Forelimb muscle (tissue), 1 donor: ENCODE data around the gene GLYATL3. TPM values are rescaled to one million over a fixed set of nuclear protein-coding genes. Genes with fewer than 3 reads are reported as not detected.

ENCODE experiments used
- DNase-seq: peaks from one replicate; pipeline ENCODE4 v3.0.0-alpha.2; 2013; ENCODE audit warnings: low read depth
- polyA plus RNA-seq: library from polyadenylated mRNA; unstranded; fragments of 120-200 nt; gene quantifications from one replicate; pipeline ENCODE4 v1.2.1, GENCODE V29; 2013; ENCODE audit not compliant: insufficient read length

Gene GLYATL3
- polyA plus RNA-seq, 1 donor: not detected

DNA sequence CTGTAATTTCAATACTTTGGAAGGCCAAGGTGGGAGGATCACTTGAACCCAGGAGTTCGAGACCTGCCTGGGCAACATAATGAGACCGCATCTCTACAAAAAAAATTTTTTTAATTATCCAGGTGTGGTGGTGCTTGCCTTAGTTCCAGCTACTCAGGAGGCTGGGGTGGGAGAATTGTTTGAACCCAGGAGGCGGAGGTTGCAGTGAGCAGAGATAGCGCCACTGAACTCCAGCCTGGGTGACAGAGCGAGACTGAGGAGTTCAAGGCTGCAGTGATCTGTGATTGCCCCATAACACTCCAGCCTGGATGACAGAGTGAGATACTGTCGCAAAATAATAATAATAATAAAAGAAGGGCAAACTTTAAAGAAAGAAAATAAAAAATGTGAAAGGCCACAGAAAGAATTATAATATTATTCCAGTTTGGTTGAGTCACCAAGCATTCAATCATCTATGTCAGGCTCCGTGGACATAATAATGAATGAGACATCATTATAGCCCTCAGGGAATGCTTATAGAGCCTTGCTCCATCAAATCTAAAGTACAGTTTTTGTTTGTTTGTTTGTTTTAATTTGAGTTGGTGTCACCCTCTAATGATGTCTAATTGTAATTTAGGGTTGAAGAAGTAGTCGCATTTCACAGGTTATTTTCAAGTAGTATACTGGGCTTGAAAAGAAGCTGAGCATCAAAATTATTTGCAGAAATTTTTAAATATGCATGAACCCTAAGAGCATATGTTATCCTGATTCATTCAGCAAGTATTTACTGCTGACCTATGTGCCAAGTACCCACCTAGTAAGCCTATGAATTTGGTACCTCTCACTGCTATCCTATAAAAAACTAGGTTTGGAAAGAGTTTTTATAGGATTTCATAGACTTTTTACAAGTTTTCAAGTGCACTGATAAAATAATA lies 15.1 kb downstream of the GLYATL3 start:
- no peak for DNase-seq

DNA sequence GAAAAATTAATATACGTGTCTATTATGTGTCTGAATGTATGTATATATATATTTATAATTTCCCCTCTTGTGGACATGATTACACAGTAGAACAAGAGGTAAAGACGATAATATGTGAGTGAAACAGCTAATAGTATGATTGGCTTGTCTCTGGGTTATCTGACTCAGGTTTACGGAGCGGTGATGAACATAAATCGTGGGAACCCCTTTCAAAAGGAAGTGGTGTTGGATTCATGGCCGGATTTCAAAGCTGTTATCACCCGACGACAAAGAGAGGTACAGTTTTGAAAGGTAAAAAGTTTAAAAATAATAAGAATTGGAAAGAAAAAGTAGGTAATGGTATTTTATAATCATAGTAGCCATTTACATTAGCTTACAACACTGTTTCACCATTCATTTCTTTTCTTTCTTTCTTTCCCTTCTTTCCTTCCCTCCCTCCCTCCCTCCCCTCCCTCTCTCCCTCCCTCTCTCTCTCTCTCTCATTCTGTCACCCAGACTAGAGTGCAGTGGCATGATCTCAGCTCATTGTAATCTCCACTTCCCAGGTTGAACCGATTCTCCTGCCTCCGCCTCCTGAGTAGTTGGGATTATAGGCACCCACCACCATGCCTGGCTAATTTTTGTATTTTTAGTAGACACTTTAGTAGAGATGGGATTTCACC lies 15.9 kb downstream of the GLYATL3 start:
- no peak for DNase-seq

DNA sequence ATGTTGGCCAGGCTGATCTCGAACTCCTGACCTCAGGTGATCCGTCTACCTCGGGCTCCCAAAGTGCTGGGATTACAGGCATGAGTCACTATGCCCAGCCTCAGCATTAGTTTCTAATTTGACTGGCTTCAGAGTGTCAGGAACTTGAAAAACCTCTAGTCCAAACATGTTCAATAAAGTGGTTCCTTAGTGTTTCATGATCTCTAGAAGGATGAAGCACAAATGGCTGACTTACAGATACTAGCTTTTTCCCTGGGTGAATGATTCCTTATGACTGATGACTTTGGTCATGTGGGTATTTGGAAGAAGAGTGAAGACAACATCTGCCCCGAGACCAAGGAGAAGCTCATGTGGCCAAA lies 16.4 kb downstream of the GLYATL3 start:
- no peak for DNase-seq

DNA sequence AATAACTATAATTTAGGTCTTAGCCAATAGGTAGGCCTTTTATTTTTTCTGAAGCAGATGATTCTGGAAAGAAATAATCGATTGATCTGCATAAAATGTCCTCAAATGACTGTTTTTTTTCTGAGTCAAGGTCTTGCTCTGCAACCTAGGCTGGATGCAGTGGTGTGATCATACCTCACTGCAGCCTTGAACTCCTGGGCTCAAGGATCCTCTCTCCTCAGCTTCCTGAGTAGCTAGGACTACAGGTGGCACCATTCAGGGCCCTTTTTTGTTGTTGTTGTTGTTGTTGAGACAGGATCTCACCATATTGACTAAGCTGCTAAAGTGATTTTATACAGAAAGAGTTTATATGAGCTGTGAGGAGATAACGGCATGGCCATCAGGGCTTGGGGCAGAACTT lies 18.2 kb downstream of the GLYATL3 start:
- no peak for DNase-seq

DNA sequence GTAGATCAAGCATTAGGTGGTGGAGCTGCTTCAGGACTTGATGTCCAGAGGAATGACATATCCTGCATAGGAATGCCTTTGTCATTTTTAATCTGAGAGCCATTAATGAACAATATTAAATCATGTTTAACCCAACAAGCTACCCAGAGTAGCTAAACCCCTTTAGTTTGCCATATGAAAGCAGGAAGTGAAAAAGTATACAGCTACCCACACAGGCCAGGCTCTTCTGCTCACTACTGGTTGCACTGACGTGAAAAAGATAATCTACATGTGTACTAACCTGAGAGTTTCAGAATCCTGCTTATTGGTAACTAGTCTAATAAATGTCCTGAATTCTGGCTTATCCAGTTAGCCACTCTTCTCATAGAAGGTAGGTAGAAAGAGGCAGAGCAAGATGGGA lies 19.9 kb downstream of the GLYATL3 start:
- DNase-seq: no peak

DNA sequence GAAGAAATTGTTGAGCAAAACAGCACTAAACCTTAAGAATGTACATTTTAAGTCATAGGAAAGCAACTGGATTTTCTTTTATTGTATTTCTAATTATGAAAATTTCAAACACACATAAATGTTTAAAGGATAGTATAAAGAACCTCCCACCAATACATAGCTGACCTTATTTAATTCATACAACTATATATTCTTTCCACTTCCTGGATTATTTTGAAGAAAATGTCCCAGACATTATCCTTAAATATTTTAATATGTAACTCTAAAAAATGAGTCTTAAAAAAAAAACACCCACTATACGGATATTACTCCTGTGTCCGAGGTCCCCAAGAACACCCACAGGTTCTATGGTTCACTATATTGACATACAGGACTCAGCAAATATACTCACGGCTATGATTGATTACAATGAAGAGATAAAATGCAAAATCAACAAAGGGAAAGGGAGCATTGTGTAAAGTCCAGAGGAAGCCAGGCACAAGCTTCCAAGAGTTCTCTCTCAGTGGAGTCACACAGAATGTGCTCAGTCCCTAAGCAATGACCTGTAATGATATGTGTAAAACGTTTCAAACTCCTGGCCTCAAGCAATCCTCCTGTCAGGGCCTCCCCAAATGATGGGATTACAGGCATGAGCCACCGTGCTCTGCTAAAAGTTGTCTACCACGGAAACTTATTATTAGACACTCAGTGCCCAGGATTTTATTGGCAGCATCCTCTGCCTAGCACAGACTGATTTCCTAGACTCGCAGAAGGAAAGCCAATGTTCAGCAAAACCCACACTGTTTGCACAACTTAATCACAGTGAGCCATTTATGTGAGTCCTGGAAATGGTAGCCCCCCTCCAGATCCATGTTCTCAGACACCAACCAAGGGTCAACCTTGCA lies 23.2 kb downstream of the GLYATL3 start:
- DNase-seq: no peak

DNA sequence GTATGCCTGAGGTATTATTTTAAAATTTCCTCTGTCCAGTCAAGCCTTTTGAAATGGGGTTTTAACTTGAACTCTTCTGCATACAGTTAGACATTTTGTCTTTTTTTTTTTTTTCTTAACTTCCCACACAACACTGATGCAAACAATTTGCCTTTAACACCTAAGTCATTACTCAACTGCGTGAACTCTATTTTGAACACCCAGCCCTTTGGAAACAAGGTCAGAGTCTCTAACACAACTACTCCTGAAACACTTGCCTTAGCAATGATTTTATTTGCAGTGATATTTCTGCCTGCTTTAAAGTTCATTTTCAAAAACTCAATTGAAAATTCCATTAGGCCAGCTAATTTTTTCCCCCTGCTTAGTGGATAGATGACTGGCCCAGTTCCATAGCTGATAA lies 24.2 kb downstream of the GLYATL3 start:
- no peak for DNase-seq

DNA sequence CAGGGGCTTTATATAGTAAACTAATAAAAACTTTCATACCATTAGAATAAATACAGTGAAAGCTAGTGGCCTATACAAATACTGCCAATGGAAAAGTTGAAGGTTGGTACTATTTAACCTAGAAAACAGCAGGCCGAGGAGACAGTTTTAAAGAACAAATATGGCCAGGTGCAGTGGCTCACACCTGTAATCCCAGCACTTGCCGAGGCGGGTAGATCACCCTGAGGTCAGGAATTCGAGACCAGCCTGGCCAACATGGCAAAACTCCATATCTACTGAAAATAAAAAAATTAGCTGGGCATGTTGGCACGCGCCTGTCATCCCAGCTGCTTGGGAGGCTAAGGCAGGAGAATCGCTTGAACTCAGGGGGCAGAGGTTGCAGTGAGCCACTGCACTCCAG lies 24.8 kb downstream of the GLYATL3 start:
- no peak for DNase-seq

DNA sequence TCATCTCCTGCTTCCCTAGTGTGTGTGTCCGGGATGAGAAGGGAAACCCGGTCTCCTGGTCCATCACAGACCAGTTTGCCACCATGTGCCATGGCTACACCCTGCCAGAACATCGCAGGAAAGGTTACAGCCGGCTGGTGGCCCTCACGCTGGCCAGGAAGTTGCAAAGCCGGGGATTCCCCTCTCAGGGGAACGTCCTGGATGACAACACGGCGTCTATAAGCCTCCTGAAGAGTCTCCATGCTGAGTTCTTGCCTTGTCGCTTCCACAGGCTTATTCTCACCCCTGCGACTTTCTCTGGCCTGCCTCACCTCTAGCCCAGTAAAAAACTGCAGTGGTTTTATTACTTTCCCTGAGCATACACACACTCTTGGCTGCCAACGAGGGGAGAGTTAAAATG lies 26.9 kb downstream of the GLYATL3 start:
- DNase-seq: no peak

DNA sequence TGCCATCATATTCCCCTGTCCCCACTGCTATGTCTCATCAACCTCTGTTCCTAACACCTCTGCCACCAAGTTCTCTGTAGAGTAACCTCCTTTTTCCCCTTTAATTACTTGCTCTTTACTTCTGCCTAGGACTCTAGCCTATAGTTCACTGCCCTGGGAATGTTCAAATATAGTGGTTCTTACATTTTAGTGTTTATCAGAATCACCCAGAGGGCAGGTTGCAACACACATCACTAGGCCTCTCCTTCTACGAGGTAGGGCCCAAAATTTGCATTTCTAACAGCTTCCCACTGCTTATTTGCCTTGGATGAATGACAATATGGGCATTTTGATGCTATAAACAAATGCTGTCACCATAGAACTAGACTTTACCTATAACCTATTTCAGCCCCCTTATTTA lies 27.6 kb downstream of the GLYATL3 start:
- no peak for DNase-seq

DNA sequence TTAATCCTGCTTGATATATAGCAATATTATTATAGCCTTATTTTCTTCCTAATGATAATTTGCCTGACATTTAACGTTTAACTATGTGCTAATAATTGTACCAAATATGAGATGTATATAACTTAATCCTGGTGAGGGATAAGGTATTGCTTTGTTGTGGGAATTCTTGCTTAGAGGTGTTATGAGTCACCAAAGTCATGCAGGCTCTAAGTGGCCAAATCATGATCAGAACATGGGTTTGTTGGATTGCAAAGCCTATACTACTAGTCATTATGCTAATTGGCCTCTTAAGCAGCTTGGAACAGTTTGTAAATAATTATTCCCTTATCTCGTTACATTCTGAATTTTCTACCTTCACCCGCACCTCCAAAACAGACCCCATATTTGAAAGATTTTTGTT lies 28.8 kb downstream of the GLYATL3 start:
- no peak for DNase-seq

DNA sequence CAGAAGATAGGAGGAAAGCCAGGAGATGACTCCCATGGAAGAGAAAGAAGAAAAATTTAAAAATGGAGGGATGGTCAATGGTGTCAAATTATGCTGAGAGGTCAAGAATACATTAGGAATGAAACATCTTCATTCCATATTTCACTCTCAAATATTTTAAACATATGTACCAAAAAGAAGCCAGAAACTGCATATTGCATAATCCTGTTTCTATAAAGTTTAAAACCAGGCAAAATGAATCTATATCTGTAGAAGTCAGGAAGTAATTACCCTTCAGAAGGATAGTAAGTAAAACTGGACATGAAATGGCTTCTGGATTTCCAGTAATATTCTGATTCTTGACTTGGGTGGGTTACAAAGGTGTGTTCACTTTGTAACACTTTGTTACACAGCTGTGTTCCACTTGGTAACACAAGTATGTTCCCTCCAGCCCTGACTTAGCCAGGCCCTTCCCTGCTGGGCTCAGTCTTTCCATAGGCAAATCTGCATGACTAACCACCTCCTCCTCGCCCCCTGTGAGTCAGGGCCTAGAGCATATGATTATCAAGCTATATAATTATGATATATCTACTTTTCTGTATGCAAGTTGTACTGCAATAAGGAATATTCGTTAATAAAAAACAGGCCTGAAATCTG lies 30.5 kb downstream of the GLYATL3 start:
- no peak for DNase-seq

DNA sequence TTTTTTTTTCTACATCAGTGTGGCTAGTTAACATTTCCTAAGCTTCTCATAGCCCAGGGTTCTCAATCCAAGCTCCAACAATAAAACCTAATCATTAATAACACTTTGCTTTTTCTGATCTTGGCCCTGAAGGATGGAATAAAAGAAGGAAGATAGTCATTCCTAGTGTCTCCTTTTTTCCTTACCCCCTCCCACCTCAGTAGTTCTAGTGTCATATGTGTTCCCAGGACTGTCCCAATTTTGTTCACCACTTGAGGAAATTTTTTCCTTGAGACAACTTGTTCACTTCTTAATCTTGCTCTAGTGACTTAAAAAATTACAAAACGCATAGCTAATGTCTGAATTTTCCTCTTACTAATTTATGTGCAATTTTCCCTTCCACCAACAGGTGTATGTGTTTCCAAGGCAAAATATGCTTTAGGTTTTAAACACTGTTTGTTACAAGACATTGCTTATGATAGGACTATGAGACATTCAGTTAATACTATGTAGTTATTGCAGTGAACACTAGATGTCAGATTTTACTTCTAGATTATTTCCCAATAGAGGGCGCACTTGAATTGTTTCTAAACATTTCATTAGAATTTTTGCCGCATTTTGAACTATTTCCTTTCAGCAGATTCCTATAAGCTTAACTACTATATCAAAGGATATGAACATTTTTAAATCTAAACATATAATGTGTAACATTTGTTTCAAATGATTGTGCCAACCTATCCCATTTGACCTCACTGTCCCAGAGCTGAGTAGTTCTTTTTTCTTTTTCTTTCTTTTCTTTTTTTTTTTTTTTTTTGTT lies 32.2 kb downstream of the GLYATL3 start:
- DNase-seq: peak; percentile 22

DNA sequence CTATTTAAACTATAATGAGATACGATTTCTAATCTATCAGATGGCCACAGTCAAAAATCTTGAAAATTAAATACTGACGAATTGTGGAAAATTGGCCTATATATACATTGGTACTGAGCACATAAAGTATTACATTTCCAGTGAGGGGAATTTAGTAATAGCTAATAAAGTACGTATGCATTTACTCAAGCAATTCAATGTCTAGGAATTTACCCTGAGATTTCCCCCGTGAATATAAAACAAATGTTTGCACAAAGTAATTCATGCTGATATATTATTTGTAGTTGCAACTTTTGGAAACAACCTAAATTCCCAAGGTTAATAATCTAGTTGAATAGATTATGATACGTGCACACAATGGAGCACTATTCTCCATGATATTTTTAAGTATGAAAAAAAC lies 36.1 kb downstream of the GLYATL3 start:
- DNase-seq: no peak

DNA sequence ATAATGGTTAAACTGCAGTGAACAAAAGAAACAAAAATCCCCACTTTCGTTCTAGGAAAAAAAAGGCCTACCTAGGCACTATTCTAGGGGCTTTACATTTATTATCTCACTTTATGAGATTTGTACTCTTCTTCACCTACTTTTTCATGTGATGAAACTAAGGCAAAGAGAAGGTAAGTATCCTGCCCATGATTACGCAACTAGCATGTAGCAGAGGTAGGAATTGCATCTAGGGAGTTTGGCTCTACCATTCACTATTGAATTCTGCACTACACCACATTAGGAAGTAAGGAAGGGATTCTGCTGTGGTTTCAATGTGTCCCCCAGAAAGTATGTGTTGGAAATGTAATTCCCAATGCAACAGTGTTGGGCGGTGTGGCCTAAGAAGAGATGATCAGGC lies 39.4 kb downstream of the GLYATL3 start:
- DNase-seq: no peak

DNA sequence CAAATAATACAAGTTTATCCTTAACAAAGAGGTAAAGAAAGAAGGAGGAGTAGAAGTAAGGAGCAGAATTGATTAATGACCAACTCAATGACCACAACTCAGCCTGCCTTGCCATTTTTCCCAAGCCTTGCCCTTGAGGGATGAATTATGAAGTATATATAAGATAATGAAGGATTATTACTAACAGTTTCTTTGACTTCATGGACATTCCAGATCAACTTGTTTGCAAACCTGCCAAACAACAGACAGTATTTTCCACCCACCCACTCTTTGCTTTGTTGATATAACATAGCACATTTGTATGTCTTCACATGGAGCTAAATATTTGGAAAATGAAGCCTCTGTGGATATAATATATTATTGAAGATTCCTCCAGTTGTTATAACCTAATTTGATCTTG lies 40.9 kb downstream of the GLYATL3 start:
- DNase-seq: no peak

DNA sequence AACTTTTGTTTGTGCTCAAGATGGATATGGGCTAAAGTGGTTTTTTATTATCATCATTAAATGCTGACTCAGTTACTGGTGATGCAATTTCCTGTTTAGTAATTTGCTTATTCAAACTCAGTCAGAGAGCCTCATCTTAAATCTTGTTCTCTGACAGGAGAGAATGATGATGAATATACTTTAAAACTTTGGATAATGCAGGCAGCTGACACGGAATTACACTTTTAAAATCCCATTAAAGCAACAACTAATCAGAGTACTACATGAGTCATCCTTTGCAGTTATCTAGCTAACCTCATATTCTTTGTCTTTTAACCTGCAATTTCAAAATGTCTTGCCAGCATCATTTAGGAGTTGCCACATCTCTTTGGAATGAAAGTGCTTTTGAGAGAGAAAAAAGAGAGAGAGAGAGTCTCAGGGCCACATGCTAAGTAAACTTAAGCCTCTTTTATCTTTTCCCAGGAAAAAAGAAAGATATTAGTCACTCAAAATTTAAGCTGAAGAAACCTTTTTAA lies 41.5 kb downstream of the GLYATL3 start:
- no peak for DNase-seq

DNA sequence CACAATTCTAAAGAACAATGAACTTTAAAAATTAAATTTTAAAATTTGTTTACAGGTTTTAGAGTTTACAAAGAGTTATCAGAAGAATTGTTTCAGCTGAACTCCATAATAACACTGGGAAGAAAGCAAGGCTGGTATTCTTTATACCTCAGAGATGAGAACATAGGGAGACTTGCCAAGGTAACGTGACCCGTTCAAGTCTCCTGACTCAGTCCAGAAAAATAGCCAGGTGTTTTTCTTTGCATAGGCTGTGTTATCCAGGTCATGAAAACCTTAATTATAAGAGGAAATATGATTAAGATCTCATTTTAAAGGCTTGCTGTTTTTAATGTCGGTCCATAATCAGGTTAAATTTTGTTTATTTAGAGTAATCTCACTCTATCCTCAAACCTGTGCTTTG lies 42.2 kb downstream of the GLYATL3 start:
- no peak for DNase-seq

DNA sequence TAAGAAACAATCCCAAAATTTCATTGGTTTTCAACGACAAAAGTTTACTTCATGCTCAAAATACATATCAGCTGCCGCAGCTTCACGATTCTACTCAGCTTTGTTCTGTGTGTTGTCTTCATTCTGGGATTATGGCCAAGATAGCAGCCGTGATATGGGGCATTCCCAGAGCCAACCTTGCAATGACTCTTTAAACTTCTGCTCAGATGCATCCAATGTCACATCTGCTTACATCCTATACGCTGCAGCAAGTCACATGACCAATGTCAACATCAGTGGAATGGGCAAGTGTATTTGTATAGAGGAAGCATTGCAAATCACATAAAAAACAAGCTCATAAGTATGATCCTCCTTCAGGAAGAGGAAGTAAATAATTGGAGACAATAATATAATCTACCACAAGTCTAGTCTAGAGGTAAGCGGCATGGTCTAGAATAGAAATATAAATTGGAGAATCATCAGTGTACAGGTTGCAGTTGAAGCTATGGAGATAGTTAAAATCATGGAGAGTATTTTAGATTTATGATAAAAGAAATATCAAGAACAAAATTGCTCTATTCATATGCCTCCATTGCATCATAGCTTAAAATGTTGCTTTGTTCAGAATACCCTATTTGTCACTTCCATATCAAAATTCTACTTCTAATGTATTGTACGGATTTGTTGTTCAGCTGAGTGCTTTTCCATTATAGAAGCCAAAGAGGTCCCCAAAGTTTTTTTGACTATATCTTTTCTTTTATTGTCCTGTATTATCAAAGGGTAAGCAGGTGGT lies 43.5 kb downstream of the GLYATL3 start:
- DNase-seq: no peak

DNA sequence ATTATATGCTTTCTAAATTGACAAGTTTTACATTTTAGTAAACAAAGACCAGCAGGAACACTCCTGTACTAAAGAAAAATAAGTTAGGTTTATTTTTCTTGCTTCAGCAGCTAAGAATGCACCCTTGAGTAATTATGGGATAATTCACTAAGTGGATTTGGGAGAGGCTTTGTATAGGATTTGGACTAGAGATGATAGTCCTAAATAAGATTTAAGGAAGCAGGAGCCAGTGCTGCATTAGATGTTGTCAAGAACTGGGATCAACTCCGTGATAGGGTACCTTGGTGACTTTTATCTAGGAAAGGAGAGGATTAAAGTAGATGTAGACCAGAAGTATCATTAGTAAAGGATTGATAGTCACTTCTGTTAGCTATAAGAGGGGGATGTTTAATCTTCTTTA lies 46.6 kb downstream of the GLYATL3 start:
- DNase-seq: no peak
